GM12873 (cell line): ENCODE measurements around the gene KRTAP10-11.

Source experiments
- CTCF ChIP-seq: IDR thresholded peaks from 2 replicates; pipeline ENCODE4 v1.5.1; 2012; ENCODE audit warnings: low read depth, mild to moderate bottlenecking, moderate library complexity, low read length, control low read depth; ENCODE audit not compliant: insufficient read depth; ENCODE audit errors: missing control alignments

Gene KRTAP10-11

GRCh38 chr21:44613386-44614155 is 32.6 kb upstream of the KRTAP10-11 start:
- no peak for TF ChIP-seq CTCF

- no peak for TF ChIP-seq CTCF
Measured at GRCh38 chr21:44614161-44614631, 32.0 kb upstream of the KRTAP10-11 start.

- no peak for TF ChIP-seq CTCF
Measured at GRCh38 chr21:44614961-44615391, 31.2 kb upstream of the KRTAP10-11 start.

- TF ChIP-seq CTCF = no peak
Measured at GRCh38 chr21:44615466-44615865, 30.7 kb upstream of the KRTAP10-11 start.

- no peak for TF ChIP-seq CTCF
Measured at GRCh38 chr21:44615911-44616590, 30.2 kb upstream of the KRTAP10-11 start.

- TF ChIP-seq CTCF = no peak
Measured at GRCh38 chr21:44616591-44616926, 29.7 kb upstream of the KRTAP10-11 start.

- no peak for TF ChIP-seq CTCF
Measured at GRCh38 chr21:44617071-44617501, 29.1 kb upstream of the KRTAP10-11 start.
